T-helper 1 cell treated with Interleukin-12 subunit alpha and Interleukin-12 subunit beta and Interleukin-4 antibody, amounts not matched to agents 30 μg/mL and 1 μg/mL, for 36 hours (primary cell): ENCODE data around the gene EIF4A2.

Source experiments
- H3K27ac Mint-ChIP-seq: one replicate; pipeline ENCODE4 v1.8.0; 2021; ENCODE audit warnings: mild to moderate bottlenecking, mixed read lengths
- H3K27me3 Mint-ChIP-seq: one replicate; pipeline ENCODE4 v1.8.0; 2021; ENCODE audit warnings: low read depth, mixed read lengths
- H3K36me3 Mint-ChIP-seq: one replicate; pipeline ENCODE4 v1.8.0; 2021; ENCODE audit warnings: low read depth, mixed read lengths
- H3K4me1 Mint-ChIP-seq: one replicate; pipeline ENCODE4 v1.8.0; 2021; ENCODE audit warnings: low read depth, mixed read lengths
- H3K4me3 Mint-ChIP-seq: one replicate; pipeline ENCODE4 v1.8.0; 2021; ENCODE audit warnings: mild to moderate bottlenecking, moderate library complexity, mixed read lengths
- H3K9me3 Mint-ChIP-seq: one replicate; pipeline ENCODE4 v1.8.0; 2021; ENCODE audit warnings: mixed read lengths

Gene EIF4A2

GRCh38 chr3:186823386-186823785 is 40.0 kb downstream of the EIF4A2 start:
- no peak overlapping the region for H3K4me3 Mint-ChIP-seq

GRCh38 chr3:186824430-186825139 is 41.2 kb downstream of the EIF4A2 start:
- Mint-ChIP-seq H3K27me3 (peaks cover 31% of the 10 kb centered on the region), H3K27ac (no peak overlapping the region), H3K36me3 (no peaks in the 10 kb centered on the region), H3K9me3 (no peaks in the 10 kb centered on the region), H3K4me1 (peaks cover 18% of the 10 kb centered on the region), H3K4me3 (no peak overlapping the region)

More at GRCh38 chr3:186823386-186823785, 40.0 kb downstream of the EIF4A2 start:
- Mint-ChIP-seq H3K36me3 (no peaks in the 10 kb centered on the region), H3K9me3 (no peaks in the 10 kb centered on the region), H3K4me1 (peaks cover 18% of the 10 kb centered on the region), H3K27ac (no peak overlapping the region), H3K27me3 (peaks cover 20% of the 10 kb centered on the region)

- Mint-ChIP-seq H3K4me3 (peak overlapping the region; percentile 70), H3K4me1 (peaks cover 18% of the 10 kb centered on the region), H3K36me3 (no peaks in the 10 kb centered on the region), H3K9me3 (no peaks in the 10 kb centered on the region), H3K27me3 (peaks cover 39% of the 10 kb centered on the region), H3K27ac (no peak overlapping the region)
Measured at GRCh38 chr3:186825294-186825821, 42.0 kb downstream of the EIF4A2 start.

- Mint-ChIP-seq H3K4me3 (peak overlapping the region; percentile 70), H3K36me3 (no peaks in the 10 kb centered on the region), H3K27me3 (peaks cover 43% of the 10 kb centered on the region), H3K4me1 (peaks cover 18% of the 10 kb centered on the region), H3K27ac (no peak overlapping the region), H3K9me3 (no peaks in the 10 kb centered on the region)
Measured at GRCh38 chr3:186825872-186826409, 42.6 kb downstream of the EIF4A2 start.

- Mint-ChIP-seq H3K27me3 (peaks cover 49% of the 10 kb centered on the region), H3K4me3 (peak overlapping the region; percentile 85), H3K9me3 (no peaks in the 10 kb centered on the region), H3K36me3 (no peaks in the 10 kb centered on the region), H3K4me1 (peaks cover 18% of the 10 kb centered on the region), H3K27ac (peak overlapping the region; percentile 36)
Measured at GRCh38 chr3:186826410-186826975, 43.1 kb downstream of the EIF4A2 start.

GRCh38 chr3:186826976-186827857 is 43.8 kb downstream of the EIF4A2 start:
- Mint-ChIP-seq H3K36me3 (no peaks in the 10 kb centered on the region), H3K27ac (no peak overlapping the region), H3K9me3 (no peaks in the 10 kb centered on the region), H3K4me1 (peaks cover 18% of the 10 kb centered on the region), H3K27me3 (peaks cover 56% of the 10 kb centered on the region), H3K4me3 (peak overlapping the region; percentile 85)

- Mint-ChIP-seq H3K27ac (no peak overlapping the region), H3K36me3 (no peaks in the 10 kb centered on the region), H3K27me3 (peaks cover 66% of the 10 kb centered on the region), H3K4me3 (no peak overlapping the region), H3K4me1 (peaks cover 18% of the 10 kb centered on the region), H3K9me3 (no peaks in the 10 kb centered on the region)
Measured at GRCh38 chr3:186828340-186828739, 45.0 kb downstream of the EIF4A2 start.

- H3K9me3 Mint-ChIP-seq, result no peaks in the 10 kb centered on the region
- H3K27ac Mint-ChIP-seq, result no peak overlapping the region
- H3K4me1 Mint-ChIP-seq, result peaks cover 2% of the 10 kb centered on the region
- no peak overlapping the region for H3K4me3 Mint-ChIP-seq
- H3K36me3 Mint-ChIP-seq, result no peaks in the 10 kb centered on the region
- peaks cover 71% of the 10 kb centered on the region for H3K27me3 Mint-ChIP-seq
Measured at GRCh38 chr3:186831798-186832197, 48.4 kb downstream of the EIF4A2 start.

- no peak overlapping the region for H3K27ac Mint-ChIP-seq
- H3K9me3 Mint-ChIP-seq, result no peaks in the 10 kb centered on the region
- no peaks in the 10 kb centered on the region for H3K36me3 Mint-ChIP-seq
- H3K4me1 Mint-ChIP-seq, result peaks cover 2% of the 10 kb centered on the region
- H3K4me3 Mint-ChIP-seq, result no peak overlapping the region
- H3K27me3 Mint-ChIP-seq, result peaks cover 71% of the 10 kb centered on the region
Measured at GRCh38 chr3:186832276-186832675, 48.9 kb downstream of the EIF4A2 start.
